SK-N-SH (cell line): ENCODE results near the gene TMEM145. TPM values are rescaled to one million over a fixed set of nuclear protein-coding genes. Genes with fewer than 3 reads are reported as not detected.

ENCODE experiments used
- CTCF ChIA-PET: fragments of 300-600, 350-600 bp; formaldehyde crosslinking; extraction: SDS; loops from one replicate; lab custom pipeline; 2021; lab: Yijun Ruan, JAX
- POLR2A ChIA-PET: fragments of 350-600 bp; sonication (Branson Sonifier 250); formaldehyde crosslinking; extraction: SDS; loops from one replicate; lab custom pipeline; 2020; ENCODE audit warnings: antibody characterized with exemption, inconsistent platforms; lab: Yijun Ruan, JAX
- DNase-seq: peaks from one replicate; pipeline ENCODE4 v3.0.0; 2012
- H2AFZ ChIP-seq: fragments of 200-600 bp; sonication (generic); 2 replicates; pipeline ENCODE4 v1.8.1; 2016; ENCODE audit warnings: antibody characterized with exemption, mild to moderate bottlenecking, low read depth
- H3F3A ChIP-seq: fragments of 200-600 bp; sonication (generic); replicated peaks from 2 replicates; pipeline ENCODE3; 2016; ENCODE audit warnings: antibody characterized with exemption, mild to moderate bottlenecking; ENCODE audit not compliant: insufficient read depth
- H3K27ac ChIP-seq, 2 experiments: fragments of 200-500 bp in 1 of 2; fragments of 200-600 bp in 1 of 2; sonication (Bioruptor generic) in 1 of 2; sonication (generic), shearing (Covaris generic) in 1 of 2; 2 replicates each; pipeline versions ENCODE4 v1.5.1 to v1.6.1; 2014 to 2016; ENCODE audit warnings: low read depth in 2 of 2, inconsistent platforms in 1 of 2, low read length in 1 of 2, mild to moderate bottlenecking in 1 of 2, mixed read lengths in 1 of 2
- H3K27me3 ChIP-seq: fragments of 200-600 bp; sonication (generic), shearing (Covaris generic); 2 replicates; pipeline ENCODE4 v1.6.1; 2016; ENCODE audit warnings: mixed run types; ENCODE audit not compliant: insufficient read depth
- H3K36me3 ChIP-seq, 2 experiments: fragments of 200-500 bp in 1 of 2; fragments of 200-600 bp in 1 of 2; sonication (Bioruptor generic) in 1 of 2; sonication (generic) in 1 of 2; replicated peaks in 1 of 2; 2 replicates each; pipeline versions ENCODE3 to v1.5.1; 2014 to 2016; ENCODE audit warnings: low read length in 1 of 2, mild to moderate bottlenecking in 1 of 2; ENCODE audit not compliant: insufficient read depth in 2 of 2, control insufficient read depth in 1 of 2
- H3K4me1 ChIP-seq, 2 experiments: fragments of 200-500 bp in 1 of 2; fragments of 200-600 bp in 1 of 2; sonication (Bioruptor generic) in 1 of 2; sonication (generic), shearing (Covaris generic) in 1 of 2; 2 replicates each; pipeline versions ENCODE4 v1.5.1 to v1.6.1; 2014 to 2016; ENCODE audit warnings: low read depth in 1 of 2, low read length in 1 of 2, mixed run types in 1 of 2; ENCODE audit not compliant: insufficient read depth in 2 of 2, control insufficient read depth in 1 of 2
- H3K4me2 ChIP-seq: fragments of 200-600 bp; sonication (generic), shearing (Covaris generic); 2 replicates; pipeline ENCODE4 v1.6.1; 2017; ENCODE audit warnings: mixed run types
- H3K4me3 ChIP-seq, 2 experiments: fragments of 200-500 bp in 1 of 2; fragments of 200-600 bp in 1 of 2; sonication (Bioruptor generic) in 1 of 2; sonication (generic), shearing (Covaris generic) in 1 of 2; 2 replicates each; pipeline versions ENCODE4 v1.5.1 to v1.8.1; 2014 to 2016; ENCODE audit warnings: low read depth in 2 of 2, inconsistent platforms in 1 of 2, low read length in 1 of 2, mild to moderate bottlenecking in 1 of 2, mixed read lengths in 1 of 2, moderate library complexity in 1 of 2
- H3K79me2 ChIP-seq: fragments of 200-600 bp; sonication (generic); 2 replicates; pipeline ENCODE4 v1.8.1; 2017; ENCODE audit warnings: mild to moderate bottlenecking; ENCODE audit not compliant: insufficient read depth
- H3K9ac ChIP-seq: fragments of 200-600 bp; sonication (generic); 2 replicates; pipeline ENCODE4 v1.6.1; 2017; ENCODE audit warnings: mixed run types
- H3K9me2 ChIP-seq: fragments of 200-600 bp; sonication (generic); 2 replicates; pipeline ENCODE4 v1.6.1; 2017; ENCODE audit warnings: mixed run types
- H3K9me3 ChIP-seq: fragments of 200-600 bp; sonication (generic); 2 replicates; pipeline ENCODE4 v1.6.1; 2017; ENCODE audit warnings: mixed run types, mild to moderate bottlenecking, moderate library complexity
- H4K20me1 ChIP-seq: fragments of 200-600 bp; sonication (generic); 2 replicates; pipeline ENCODE4 v1.6.1; 2017; ENCODE audit warnings: mild to moderate bottlenecking, mixed run types; ENCODE audit not compliant: insufficient read depth
- CHD2 ChIP-seq: fragments of 150-350 bp; IDR thresholded peaks from 2 replicates; pipeline ENCODE4 v1.6.1; 2018; ENCODE audit warnings: low read length; ENCODE audit not compliant: partially characterized antibody
- EP300 ChIP-seq, 2 experiments: IDR thresholded peaks; 2 replicates each; pipeline versions ENCODE4 v1.4.0 to v1.6.1; 2012; ENCODE audit warnings: borderline replicate concordance in 1 of 2, low read depth in 1 of 2, low read length in 1 of 2
- EZH2phosphoT487 ChIP-seq: fragments of 200-600 bp; sonication (generic); IDR thresholded peaks from 2 replicates; pipeline ENCODE4 v1.6.1; 2017; ENCODE audit warnings: low read depth, mixed run types, mild to moderate bottlenecking, antibody characterized with exemption, moderate library complexity, borderline replicate concordance
- GABPA ChIP-seq: IDR thresholded peaks from 2 replicates; pipeline ENCODE4 v1.4.0; 2012; ENCODE audit warnings: low read depth, mild to moderate bottlenecking
- GATA2 ChIP-seq: sonication (generic); formaldehyde crosslinking; IDR thresholded peaks from 2 replicates; pipeline ENCODE4 v1.5.0; 2020; ENCODE audit warnings: mild to moderate bottlenecking, missing genetic modification reagents
- JUND ChIP-seq: IDR thresholded peaks from 2 replicates; pipeline ENCODE4 v1.4.0; 2012
- MAX ChIP-seq: IDR thresholded peaks from 2 replicates; pipeline ENCODE4 v1.4.0; 2012; ENCODE audit warnings: low read depth
- NRF1 ChIP-seq: IDR thresholded peaks from 2 replicates; pipeline ENCODE4 v1.6.1; 2012; ENCODE audit warnings: low read depth, mild to moderate bottlenecking, low read length
- POLR2AphosphoS5 ChIP-seq: IDR thresholded peaks from 2 replicates; pipeline ENCODE4 v1.6.1; 2012; ENCODE audit warnings: low read depth, low read length
- RCOR1 ChIP-seq: fragments of 150-350 bp; IDR thresholded peaks from 2 replicates; pipeline ENCODE4 v1.6.1; 2017; ENCODE audit warnings: antibody characterized with exemption, low read length
- RFX5 ChIP-seq: IDR thresholded peaks from 2 replicates; pipeline ENCODE4 v1.6.1; 2012; ENCODE audit warnings: mild to moderate bottlenecking, improper control_type of control experiment, low read length
- RXRA ChIP-seq: IDR thresholded peaks from 2 replicates; pipeline ENCODE4 v1.4.0; 2012; ENCODE audit warnings: low read depth, mild to moderate bottlenecking, borderline replicate concordance
- SMC3 ChIP-seq: IDR thresholded peaks from 2 replicates; pipeline ENCODE4 v1.6.1; 2012; ENCODE audit warnings: low read depth, low read length, improper control_type of control experiment
- TEAD4 ChIP-seq: IDR thresholded peaks from 2 replicates; pipeline ENCODE4 v1.4.0; 2012; ENCODE audit warnings: mild to moderate bottlenecking, borderline replicate concordance; ENCODE audit not compliant: insufficient read depth
- WGBS: methylation state at CpG from one replicate; pipeline ENCODE4 v1.1.6; 2017; ENCODE audit warnings: low lambda C conversion rate; 5-methylcytosine and 5-hydroxymethylcytosine counted together
- polyA plus RNA-seq, 3 experiments: library from polyadenylated mRNA; depleted of rRNA; stranded (reverse); fragments of >200 nt; gene quantifications; 2 replicates each; pipeline ENCODE4 v1.2.3, GENCODE V29; 2012
- TF ChIP-seq, protein P1 (sequence below): fragments of 150-350 bp; IDR thresholded peaks from 2 replicates; pipeline ENCODE4 v1.6.1; 2016; ENCODE audit warnings: mild to moderate bottlenecking, low read depth, low read length
- TF ChIP-seq, protein P2 (sequence below): IDR thresholded peaks from 2 replicates; pipeline ENCODE4; 2012
- TF ChIP-seq, protein P3 (sequence below): fragments of 150-350 bp; IDR thresholded peaks from 2 replicates; pipeline ENCODE4 v1.6.1; 2017; ENCODE audit warnings: antibody characterized with exemption, low read length, low read depth, borderline replicate concordance
- TF ChIP-seq, protein P4 (sequence below): IDR thresholded peaks from 2 replicates; pipeline ENCODE4 v1.4.0; 2012; ENCODE audit warnings: low read depth, borderline replicate concordance
- TF ChIP-seq, protein P5 (sequence below): IDR thresholded peaks from 2 replicates; pipeline ENCODE4 v1.4.0; 2012; ENCODE audit warnings: low read depth, borderline replicate concordance

Gene TMEM145
- polyA plus RNA-seq, 1 of the 3 experiments (the other 2 are of a cell fraction) = 2.0 TPM

GRCh38 chr19:42287017-42287826 lies 25.9 kb upstream of the TMEM145 start:
- H3K27me3 ChIP-seq = no peaks in the 10 kb centered on the region

GRCh38 chr19:42287827-42288107 lies 25.3 kb upstream of the TMEM145 start:
- Histone ChIP-seq H3K9ac (no peak overlapping the region), H3K27ac (no peak overlapping the region), H3K79me2 (peaks cover 44% of the 10 kb centered on the region), H3K27me3 (no peaks in the 10 kb centered on the region), H3K9me2 (no peaks in the 10 kb centered on the region), H3K9me3 (no peaks in the 10 kb centered on the region), H3K36me3 (peaks cover 30 to 61% of the 10 kb centered on the region in 2 experiments), H3F3A (peaks cover 6% of the 10 kb centered on the region), H2AFZ (no peak overlapping the region), H4K20me1 (peaks cover 24% of the 10 kb centered on the region), H3K4me1 (peaks cover 18 to 31% of the 10 kb centered on the region in 2 experiments), H3K4me2 (no peak overlapping the region), H3K4me3 (no peak overlapping the region)
- DNase-seq = no peak
- ChIA-PET CTCF (interaction anchor here (0.9 to 2.7 kb wide), 5 partner anchors 8 to 43 kb away, joined by 3 to 11 read pairs (median 4); partner anchors contain the start of genes PAFAH1B3 and PRR19), POLR2A (interaction anchor here (1.5 kb wide), 1 partner anchor 41 kb away, joined by 4 read pairs; no protein-coding TSS in a partner anchor)
- 94% methylated on average over 10 of the region's 10 CpGs for WGBS
- TF ChIP-seq GABPA (no peak), GATA2 (CRISPR knock-in tag) (no peak), RCOR1 (no peak), TEAD4 (no peak), CHD2 (no peak), MAX (no peak), EP300 (IDR thresholded peaks at IDR 0.05; ENCODE audit: borderline replicate concordance in 1 of 2, low read depth in 1 of 2, low read length in 1 of 2) (no peak), NRF1 (no peak), RFX5 (no peak), JUND (no peak), SMC3 (no peak), EZH2phosphoT487 (no peak)
- TF ChIP-seq, protein P1, sequence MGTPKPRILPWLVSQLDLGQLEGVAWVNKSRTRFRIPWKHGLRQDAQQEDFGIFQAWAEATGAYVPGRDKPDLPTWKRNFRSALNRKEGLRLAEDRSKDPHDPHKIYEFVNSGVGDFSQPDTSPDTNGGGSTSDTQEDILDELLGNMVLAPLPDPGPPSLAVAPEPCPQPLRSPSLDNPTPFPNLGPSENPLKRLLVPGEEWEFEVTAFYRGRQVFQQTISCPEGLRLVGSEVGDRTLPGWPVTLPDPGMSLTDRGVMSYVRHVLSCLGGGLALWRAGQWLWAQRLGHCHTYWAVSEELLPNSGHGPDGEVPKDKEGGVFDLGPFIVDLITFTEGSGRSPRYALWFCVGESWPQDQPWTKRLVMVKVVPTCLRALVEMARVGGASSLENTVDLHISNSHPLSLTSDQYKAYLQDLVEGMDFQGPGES = no peak
- TF ChIP-seq, protein P2, sequence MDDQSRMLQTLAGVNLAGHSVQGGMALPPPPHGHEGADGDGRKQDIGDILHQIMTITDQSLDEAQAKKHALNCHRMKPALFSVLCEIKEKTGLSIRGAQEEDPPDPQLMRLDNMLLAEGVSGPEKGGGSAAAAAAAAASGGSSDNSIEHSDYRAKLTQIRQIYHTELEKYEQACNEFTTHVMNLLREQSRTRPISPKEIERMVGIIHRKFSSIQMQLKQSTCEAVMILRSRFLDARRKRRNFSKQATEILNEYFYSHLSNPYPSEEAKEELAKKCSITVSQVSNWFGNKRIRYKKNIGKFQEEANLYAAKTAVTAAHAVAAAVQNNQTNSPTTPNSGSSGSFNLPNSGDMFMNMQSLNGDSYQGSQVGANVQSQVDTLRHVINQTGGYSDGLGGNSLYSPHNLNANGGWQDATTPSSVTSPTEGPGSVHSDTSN = no peak

More at GRCh38 chr19:42287017-42287826, 25.9 kb upstream of the TMEM145 start:
- Histone ChIP-seq H3K9me3 (no peaks in the 10 kb centered on the region), H3K9ac (no peak overlapping the region), H2AFZ (no peak overlapping the region), H3K9me2 (no peaks in the 10 kb centered on the region), H3K4me2 (no peak overlapping the region), H4K20me1 (peaks cover 24% of the 10 kb centered on the region), H3K79me2 (peaks cover 46% of the 10 kb centered on the region), H3K4me3 (no peak overlapping the region), H3K36me3 (peaks cover 30 to 56% of the 10 kb centered on the region in 2 experiments), H3F3A (peaks cover 11% of the 10 kb centered on the region), H3K27ac (peak overlapping the region in 1 of 2 experiments; percentile 54; a peak in 1 of 4 replicates), H3K4me1 (peaks cover 22 to 35% of the 10 kb centered on the region in 2 experiments)
- POLR2A ChIA-PET = interaction anchor here (1.5 kb wide), 1 partner anchor 41 kb away, joined by 4 read pairs; no protein-coding TSS in a partner anchor
- DNase-seq = no peak
- CTCF ChIA-PET = interaction anchor here (0.9 to 2.7 kb wide), 6 partner anchors 8 to 43 kb away, joined by 3 to 11 read pairs (median 4); partner anchors contain the start of genes PAFAH1B3 and PRR19
- 98% methylated on average over 17 of the region's 30 CpGs for WGBS
- TF ChIP-seq, protein P3, sequence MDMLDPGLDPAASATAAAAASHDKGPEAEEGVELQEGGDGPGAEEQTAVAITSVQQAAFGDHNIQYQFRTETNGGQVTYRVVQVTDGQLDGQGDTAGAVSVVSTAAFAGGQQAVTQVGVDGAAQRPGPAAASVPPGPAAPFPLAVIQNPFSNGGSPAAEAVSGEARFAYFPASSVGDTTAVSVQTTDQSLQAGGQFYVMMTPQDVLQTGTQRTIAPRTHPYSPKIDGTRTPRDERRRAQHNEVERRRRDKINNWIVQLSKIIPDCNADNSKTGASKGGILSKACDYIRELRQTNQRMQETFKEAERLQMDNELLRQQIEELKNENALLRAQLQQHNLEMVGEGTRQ = no peak
- TF ChIP-seq GABPA (no peak), RXRA (no peak), TEAD4 (no peak), POLR2AphosphoS5 (no peak)
- TF ChIP-seq, protein P4, sequence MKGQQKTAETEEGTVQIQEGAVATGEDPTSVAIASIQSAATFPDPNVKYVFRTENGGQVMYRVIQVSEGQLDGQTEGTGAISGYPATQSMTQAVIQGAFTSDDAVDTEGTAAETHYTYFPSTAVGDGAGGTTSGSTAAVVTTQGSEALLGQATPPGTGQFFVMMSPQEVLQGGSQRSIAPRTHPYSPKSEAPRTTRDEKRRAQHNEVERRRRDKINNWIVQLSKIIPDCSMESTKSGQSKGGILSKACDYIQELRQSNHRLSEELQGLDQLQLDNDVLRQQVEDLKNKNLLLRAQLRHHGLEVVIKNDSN = no peak
- TF ChIP-seq, protein P5, sequence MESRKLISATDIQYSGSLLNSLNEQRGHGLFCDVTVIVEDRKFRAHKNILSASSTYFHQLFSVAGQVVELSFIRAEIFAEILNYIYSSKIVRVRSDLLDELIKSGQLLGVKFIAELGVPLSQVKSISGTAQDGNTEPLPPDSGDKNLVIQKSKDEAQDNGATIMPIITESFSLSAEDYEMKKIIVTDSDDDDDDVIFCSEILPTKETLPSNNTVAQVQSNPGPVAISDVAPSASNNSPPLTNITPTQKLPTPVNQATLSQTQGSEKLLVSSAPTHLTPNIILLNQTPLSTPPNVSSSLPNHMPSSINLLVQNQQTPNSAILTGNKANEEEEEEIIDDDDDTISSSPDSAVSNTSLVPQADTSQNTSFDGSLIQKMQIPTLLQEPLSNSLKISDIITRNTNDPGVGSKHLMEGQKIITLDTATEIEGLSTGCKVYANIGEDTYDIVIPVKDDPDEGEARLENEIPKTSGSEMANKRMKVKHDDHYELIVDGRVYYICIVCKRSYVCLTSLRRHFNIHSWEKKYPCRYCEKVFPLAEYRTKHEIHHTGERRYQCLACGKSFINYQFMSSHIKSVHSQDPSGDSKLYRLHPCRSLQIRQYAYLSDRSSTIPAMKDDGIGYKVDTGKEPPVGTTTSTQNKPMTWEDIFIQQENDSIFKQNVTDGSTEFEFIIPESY = no peak
